ENCODE data around the gene PRKCE. TPM values are rescaled to one million over a fixed set of nuclear protein-coding genes. Genes with fewer than 3 reads are reported as not detected.

Gene PRKCE
- total RNA-seq, 1 experiment from 2014 or later, result 14.8 TPM

- BruUV-seq (replicated peaks), result no TSS peak
- H3K79me2 ChIP-seq (ENCODE audit: insufficient read depth, low read length), result peaks cover 42% of the 10 kb centered on the region
- no peaks in the 10 kb centered on the region for H3K9me3 ChIP-seq (ENCODE audit: control insufficient read depth in 1 of 2, insufficient read depth in 1 of 2, low read depth in 1 of 2, low read length in 2 of 2)
- H3K4me1 ChIP-seq (ENCODE audit: control insufficient read depth in 1 of 2, insufficient read depth in 2 of 2, low read length in 2 of 2), result peaks cover 9 to 16% of the 10 kb centered on the region in 2 experiments
- ChIA-PET CTCF (interaction anchor here (1.1 to 1.4 kb wide), 3 partner anchors 25 to 128 kb away, joined by 3 to 5 read pairs (median 4); no protein-coding TSS in a partner anchor), POLR2A (no interaction called here), RAD21 (ENCODE audit: low non-redundant PET in 1 of 2, low total read pairs in 2 of 2, uncharacterized antibody in 2 of 2, unreplicated experiment in 2 of 2) (no interaction called here)
- intact Hi-C loops (cut with micrococcal nuclease), result loop anchor here (1.0 to 2.0 kb wide), 2 partner anchors 24 to 29 kb away; no protein-coding TSS in a partner anchor
- H3K4me3 ChIP-seq (replicated peaks in 1 of 2; ENCODE audit: low read depth in 1 of 2, low read length in 2 of 2), result peak overlapping the region; percentile 74 to 84
- no peaks in the 10 kb centered on the region for H3K36me3 ChIP-seq (ENCODE audit: control insufficient read depth in 1 of 2, insufficient read depth in 2 of 2, low read length in 2 of 2)
- H2AFZ ChIP-seq (ENCODE audit: low read depth, low read length, poor library complexity, severe bottlenecking), result no peak overlapping the region
- DNase-seq (ENCODE audit: low read depth, low spot score) (peak; percentile 90), ATAC-seq (peak; percentile 85)
- peak overlapping the region; percentile 81 for H3K27ac ChIP-seq (ENCODE audit: low read depth, low read length)
- H4K20me1 ChIP-seq (ENCODE audit: insufficient read depth), result no peaks in the 10 kb centered on the region
- H3K27me3 ChIP-seq (ENCODE audit: insufficient read depth, low read length), result no peaks in the 10 kb centered on the region
- peak overlapping the region; percentile 94 for H3K4me2 ChIP-seq (ENCODE audit: low read length)
- H3K9ac ChIP-seq (ENCODE audit: low read length), result peak overlapping the region; percentile 76
- H3K9me2 ChIP-seq (ENCODE audit: insufficient read depth), result no peaks in the 10 kb centered on the region
- peak in 2 of 3 experiments; percentile 26 to 38; a peak in 4 of 6 replicates for TF ChIP-seq CTCF (IDR thresholded peaks at IDR 0.05 in 2 of 3, conservative IDR thresholded peaks at IDR 0.05 in 1 of 3; ENCODE audit: borderline replicate concordance in 1 of 3, insufficient read depth in 1 of 3, low read depth in 2 of 3, low read length in 2 of 3)
- TF ChIP-seq ELF1 (IDR thresholded peaks at IDR 0.05; ENCODE audit: borderline replicate concordance, low read depth), result no peak
- TF ChIP-seq EGR1 (IDR thresholded peaks at IDR 0.05; ENCODE audit: low read depth), result no peak
- TF ChIP-seq CBX3 (IDR thresholded peaks at IDR 0.05; ENCODE audit: low read depth), result peak; percentile 90; the same call in 1 of the 2 replicates
- peak; percentile 75 for TF ChIP-seq SP1 (IDR thresholded peaks at IDR 0.05; ENCODE audit: low read depth)
- TF ChIP-seq YY1 (IDR thresholded peaks at IDR 0.05; ENCODE audit: extremely low read depth, insufficient replicate concordance, low read depth, low read length), result peak; percentile 78
- peak; percentile 74 for TF ChIP-seq ZBTB33 (IDR thresholded peaks at IDR 0.05; ENCODE audit: extremely low read depth, insufficient replicate concordance, low read length)
- peak; percentile 88 for TF ChIP-seq POLR2AphosphoS5 (IDR thresholded peaks at IDR 0.05; ENCODE audit: low read depth, low read length)
- no peak for TF ChIP-seq REST (IDR thresholded peaks at IDR 0.05; ENCODE audit: low read depth)
- TF ChIP-seq EZH2phosphoT487 (IDR thresholded peaks at IDR 0.05; ENCODE audit: borderline replicate concordance), result no peak
- TF ChIP-seq ATF3 (IDR thresholded peaks at IDR 0.05), result no peak
- peak; percentile 86 for TF ChIP-seq MAX (IDR thresholded peaks at IDR 0.05)
- no peak for TF ChIP-seq FOSL1 (IDR thresholded peaks at IDR 0.05; ENCODE audit: low read depth)
- peak; percentile 47 for TF ChIP-seq RAD21 (IDR thresholded peaks at IDR 0.05; ENCODE audit: low read depth)
- no peak for TF ChIP-seq CEBPB (IDR thresholded peaks at IDR 0.05; ENCODE audit: low read depth)
- peak; percentile 70 for TF ChIP-seq TCF7L2 (IDR thresholded peaks at IDR 0.05; ENCODE audit: borderline replicate concordance, extremely low read depth, insufficient read depth, insufficient read length)
- no peak for TF ChIP-seq EZH2 (IDR thresholded peaks at IDR 0.05)
- no peak; the same call in 1 of the 2 replicates for TF ChIP-seq JUND (IDR thresholded peaks at IDR 0.05)
- no peak for TF ChIP-seq ZNF274 (IDR thresholded peaks at IDR 0.05; ENCODE audit: low read depth, low read length)
These were observed 542 bp upstream of the PRKCE start for GRCh38 chr2:45650851-45651414.
